ENCODE data around the gene C17orf67.

GRCh38 chr17:56881685-56882295, 48.1 kb upstream of the C17orf67 start:
- TF ChIP-seq CTCF (IDR thresholded peaks at IDR 0.05; ENCODE audit: low read depth, low read length, missing input control) (no peak), GABPA (IDR thresholded peaks at IDR 0.05 in 1 of 2, conservative IDR thresholded peaks at IDR 0.05 in 1 of 2) (no peak), RXRA (IDR thresholded peaks at IDR 0.05) (no peak), JUND (IDR thresholded peaks at IDR 0.05) (no peak), REST (IDR thresholded peaks at IDR 0.05) (no peak), SP1 (IDR thresholded peaks at IDR 0.05) (no peak), RAD21 (IDR thresholded peaks at IDR 0.05) (no peak), TAF1 (conservative IDR thresholded peaks at IDR 0.05) (no peak), NR2F2 (IDR thresholded peaks at IDR 0.05) (no peak), HNF4A (conservative IDR thresholded peaks at IDR 0.05) (no peak)
- TF ChIP-seq, protein P1, sequence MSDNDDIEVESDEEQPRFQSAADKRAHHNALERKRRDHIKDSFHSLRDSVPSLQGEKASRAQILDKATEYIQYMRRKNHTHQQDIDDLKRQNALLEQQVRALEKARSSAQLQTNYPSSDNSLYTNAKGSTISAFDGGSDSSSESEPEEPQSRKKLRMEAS (IDR thresholded peaks at IDR 0.05) = no peak
